IMR-90 (cell line): ENCODE results near the gene FADS6. TPM values are rescaled to one million over a fixed set of nuclear protein-coding genes. Genes with fewer than 3 reads are reported as not detected.
A peak's percentile ranks its signal among the peaks of the same experiment; 100 is the strongest.

Source experiments
- ATAC-seq: fragments of 200-7000 bp; cut with Tn5 transposase; 2 replicates; pipeline ENCODE4 v1.9.1; 2020; ENCODE audit warnings: low read depth, mild to moderate bottlenecking, moderate library complexity
- BruUV-seq: library from RNA; stranded (reverse); fragments of 400-500 nt; replicated peaks from 2 replicates; lab custom pipeline; 2021; lab: Mats Ljungman, UMichigan
- CTCF ChIA-PET: fragments of 300-600 bp; formaldehyde crosslinking; extraction: SDS; loops from one replicate; lab custom pipeline; 2021; ENCODE audit warnings: antibody characterized with exemption; lab: Yijun Ruan, JAX
- POLR2A ChIA-PET: fragments of 300-600 bp; sonication (Branson Sonifier 250); formaldehyde crosslinking; loops from one replicate; lab custom pipeline; 2022; ENCODE audit warnings: antibody characterized with exemption; ENCODE audit not compliant: unreplicated experiment; lab: Charles Lee
- DNase-seq: peaks from one replicate; pipeline ENCODE4 v3.0.0; 2013
- H2AFZ ChIP-seq: replicated peaks from 2 replicates; pipeline ENCODE3; 2013; ENCODE audit warnings: low read length, mild to moderate bottlenecking; ENCODE audit not compliant: poor library complexity
- H2AK5ac ChIP-seq: 2 replicates; pipeline ENCODE4 v1.6.1; 2013; ENCODE audit warnings: low read depth, low read length, inconsistent platforms
- H2AK9ac ChIP-seq: replicated peaks from 2 replicates; pipeline ENCODE3; 2013; ENCODE audit warnings: mild to moderate bottlenecking, low read depth, low read length, moderate library complexity; ENCODE audit not compliant: poor library complexity
- H2BK120ac ChIP-seq: 2 replicates; pipeline ENCODE4 v1.6.1; 2013; ENCODE audit warnings: low read depth, low read length, inconsistent platforms
- H2BK15ac ChIP-seq: 3 replicates; pipeline ENCODE4 v1.6.1; 2013; ENCODE audit warnings: low read depth, low read length, inconsistent platforms
- H2BK20ac ChIP-seq: 2 replicates; pipeline ENCODE4 v1.6.1; 2013; ENCODE audit warnings: low read depth, mild to moderate bottlenecking, inconsistent platforms, low read length, moderate library complexity
- H2BK5ac ChIP-seq: 2 replicates; pipeline ENCODE4 v1.6.1; 2013; ENCODE audit warnings: mild to moderate bottlenecking, low read depth, low read length, inconsistent platforms; ENCODE audit not compliant: poor library complexity, severe bottlenecking
- H3K14ac ChIP-seq: replicated peaks from 2 replicates; pipeline ENCODE4 v1.6.1; 2013; ENCODE audit warnings: low read depth, low read length, inconsistent platforms
- H3K18ac ChIP-seq: 2 replicates; pipeline ENCODE4 v1.6.1; 2013; ENCODE audit warnings: low read depth, low read length, control low read depth
- H3K23ac ChIP-seq: 2 replicates; pipeline ENCODE4 v1.6.1; 2013; ENCODE audit warnings: low read depth, low read length, inconsistent platforms
- H3K27ac ChIP-seq: 2 replicates; pipeline ENCODE4 v1.5.1; 2013; ENCODE audit warnings: mild to moderate bottlenecking, control low read depth, low read length; ENCODE audit not compliant: insufficient read depth
- H3K27me3 ChIP-seq: 2 replicates; pipeline ENCODE4 v1.6.1; 2013; ENCODE audit warnings: low read length; ENCODE audit not compliant: control insufficient read depth, insufficient read depth
- H3K36me3 ChIP-seq: 2 replicates; pipeline ENCODE4 v1.6.1; 2013; ENCODE audit warnings: low read length, mixed read lengths; ENCODE audit not compliant: control insufficient read depth, insufficient read depth
- H3K4ac ChIP-seq: 2 replicates; pipeline ENCODE4 v1.6.1; 2013; ENCODE audit warnings: low read depth, low read length, inconsistent platforms
- H3K4me1 ChIP-seq: 2 replicates; pipeline ENCODE4 v1.6.1; 2013; ENCODE audit warnings: low read length, mixed read lengths; ENCODE audit not compliant: control insufficient read depth, insufficient read depth
- H3K4me2 ChIP-seq: 2 replicates; pipeline ENCODE4 v1.6.1; 2013; ENCODE audit warnings: low read depth, mild to moderate bottlenecking, control low read depth, low read length, moderate library complexity
- H3K4me3 ChIP-seq: 2 replicates; pipeline ENCODE4 v1.5.1; 2013; ENCODE audit warnings: low read depth, mild to moderate bottlenecking, control low read depth, low read length, moderate library complexity; ENCODE audit not compliant: insufficient read depth
- H3K56ac ChIP-seq: 2 replicates; pipeline ENCODE4 v1.6.1; 2013; ENCODE audit warnings: low read length, inconsistent platforms; ENCODE audit not compliant: insufficient read depth; ENCODE audit errors: extremely low read depth
- H3K79me1 ChIP-seq, 2 experiments: 2 replicates each; pipeline ENCODE4 v1.6.1; 2013; ENCODE audit warnings: low read length in 2 of 2, inconsistent platforms in 1 of 2, low read depth in 1 of 2
- H3K9ac ChIP-seq: 2 replicates; pipeline ENCODE4 v1.6.1; 2013; ENCODE audit warnings: low read depth, low read length, control low read depth
- H3K9me1 ChIP-seq: 2 replicates; pipeline ENCODE4 v1.6.1; 2013; ENCODE audit warnings: low read length, inconsistent platforms; ENCODE audit not compliant: insufficient read depth
- H3K9me3 ChIP-seq: 2 replicates; pipeline ENCODE4 v1.6.1; 2013; ENCODE audit warnings: low read length; ENCODE audit not compliant: control insufficient read depth, insufficient read depth
- H4K20me1 ChIP-seq: 2 replicates; pipeline ENCODE4 v1.6.1; 2013; ENCODE audit warnings: low read length, inconsistent platforms; ENCODE audit not compliant: insufficient read depth
- H4K5ac ChIP-seq: 2 replicates; pipeline ENCODE4 v1.6.1; 2013; ENCODE audit warnings: mild to moderate bottlenecking, low read depth, low read length, control low read depth
- H4K8ac ChIP-seq, 2 experiments: 2 replicates each; pipeline ENCODE4 v1.6.1; 2013; ENCODE audit warnings: low read depth in 2 of 2, low read length in 2 of 2, control low read depth in 1 of 2, inconsistent platforms in 1 of 2
- H4K91ac ChIP-seq: 2 replicates; pipeline ENCODE4 v1.6.1; 2013; ENCODE audit warnings: low read depth, low read length, inconsistent platforms; ENCODE audit not compliant: insufficient read depth
- CEBPB ChIP-seq: IDR thresholded peaks from 2 replicates; pipeline ENCODE4 v1.6.1; 2012; ENCODE audit warnings: low read depth, low read length, improper control_type of control experiment
- CHD1 ChIP-seq: IDR thresholded peaks from 2 replicates; pipeline ENCODE4 v1.6.1; 2012; ENCODE audit warnings: low read depth, low read length, improper control_type of control experiment
- FOS ChIP-seq: fragments of 150-350 bp; IDR thresholded peaks from 2 replicates; pipeline ENCODE4 v1.6.1; 2016; ENCODE audit warnings: low read depth, low read length
- MAFK ChIP-seq: IDR thresholded peaks from 2 replicates; pipeline ENCODE4 v1.6.1; 2012; ENCODE audit warnings: low read depth, low read length, improper control_type of control experiment
- MAZ ChIP-seq: IDR thresholded peaks from 2 replicates; pipeline ENCODE4 v1.6.1; 2012; ENCODE audit warnings: low read depth, mild to moderate bottlenecking, low read length, improper control_type of control experiment, moderate library complexity, borderline replicate concordance
- MXI1 ChIP-seq: IDR thresholded peaks from 2 replicates; pipeline ENCODE4 v1.6.1; 2012; ENCODE audit warnings: low read depth, mild to moderate bottlenecking, low read length, moderate library complexity, borderline replicate concordance
- POLR2A ChIP-seq: IDR thresholded peaks from 2 replicates; pipeline ENCODE4 v1.6.1; 2012; ENCODE audit warnings: mild to moderate bottlenecking, low read depth, low read length
- RAD21 ChIP-seq: IDR thresholded peaks from 2 replicates; pipeline ENCODE4 v1.6.1; 2012; ENCODE audit warnings: low read length, improper control_type of control experiment
- WGBS, 2 experiments: methylation state at CpG; one replicate each; pipeline versions ENCODE4 v1.1.5 to v1.1.7; 2013; ENCODE audit warnings: missing lambda C conversion rate in 2 of 2; ENCODE audit not compliant: insufficient read length in 1 of 2; ENCODE audit errors: extremely low coverage in 2 of 2; 5-methylcytosine and 5-hydroxymethylcytosine counted together
- dilution Hi-C: fragments of 300-500 bp; cut with HindIII; formaldehyde crosslinking; loops from one replicate; pipeline ENCODE4 v1.14.3; 2018; ENCODE audit warnings: low sequenced_read_pairs; ENCODE audit not compliant: unreplicated experiment
- in situ Hi-C: fragments of 300-500 bp; cut with MboI; formaldehyde crosslinking; loops from 3 replicates; pipeline ENCODE4 v1.14.3; 2019; ENCODE audit warnings: low sequenced_read_pairs, inconsistent platforms, mixed read lengths
- intact Hi-C: fragments of 100-400 bp; cut with micrococcal nuclease; formaldehyde crosslinking; loops from 2 replicates; pipeline ENCODE4 v1.10.0; 2022
- polyA plus RNA-seq, 3 experiments: library from polyadenylated mRNA; depleted of rRNA; stranded (reverse); fragments of >200 nt; gene quantifications; 2 replicates each; pipeline ENCODE4 v1.2.3, GENCODE V29; 2012; ENCODE audit warnings: low replicate concordance in 1 of 3
- total RNA-seq: library from RNA; depleted of rRNA; stranded (reverse); fragments of >200 nt; gene quantifications from 2 replicates; pipeline ENCODE4 v1.2.3, GENCODE V29; 2012
- TF ChIP-seq, protein P1 (sequence below): fragments of 150-350 bp; IDR thresholded peaks from 2 replicates; pipeline ENCODE4 v1.6.1; 2017; ENCODE audit warnings: mild to moderate bottlenecking, antibody characterized with exemption, low read length, low read depth
- TF ChIP-seq, protein P2 (sequence below): fragments of 150-350 bp; IDR thresholded peaks from 2 replicates; pipeline ENCODE4 v1.6.1; 2016; ENCODE audit warnings: low read depth, mild to moderate bottlenecking, low read length, moderate library complexity, borderline replicate concordance

The FADS6 gene
- total and polyA plus RNA-seq, 2 of the 4 experiments (the other 2 are of a cell fraction): not detected

DNA sequence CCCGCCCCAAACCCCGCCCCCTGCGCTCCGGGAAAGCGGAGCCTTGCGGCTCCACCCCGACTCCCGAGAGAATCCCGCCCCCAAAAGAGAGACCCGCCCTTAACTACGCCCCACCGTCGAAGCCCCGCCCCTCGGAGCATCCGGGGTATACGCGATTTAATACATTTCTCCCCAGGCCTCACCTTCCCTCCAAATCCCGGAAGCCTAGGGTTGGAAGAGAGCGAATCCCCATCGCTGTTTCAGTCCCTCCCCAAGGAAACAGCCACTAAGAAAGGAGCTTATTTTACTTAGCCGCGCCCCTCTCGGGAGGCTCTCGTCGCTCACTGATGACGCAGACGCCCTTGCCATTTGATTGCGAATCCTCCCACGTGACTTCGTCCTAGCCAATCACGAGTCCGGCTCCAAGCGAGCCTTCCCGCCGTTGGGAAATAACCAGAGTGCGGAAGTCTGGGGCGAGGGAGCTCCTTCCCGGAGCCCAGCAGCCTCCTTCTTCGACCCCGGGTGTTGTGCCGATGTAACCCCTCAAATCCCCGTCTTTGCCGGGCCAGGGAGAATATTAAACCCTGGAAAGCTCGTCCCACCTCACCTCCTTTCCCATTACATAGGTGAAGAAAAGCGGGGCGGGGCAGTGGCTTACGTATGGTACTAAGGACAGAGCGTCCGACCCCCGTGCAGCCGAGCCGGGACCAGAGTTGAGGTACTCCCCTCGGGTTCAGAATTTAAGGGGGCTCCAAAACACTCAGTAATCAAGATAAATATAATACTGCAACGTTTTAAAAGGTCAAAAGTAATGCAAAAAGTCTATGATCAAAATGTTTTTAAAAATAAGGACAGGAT, 20.2 kb downstream of the FADS6 start:
- CTCF ChIA-PET: interaction anchor here (1.0 to 1.2 kb wide), 4 partner anchors 11 to 128 kb away, joined by 3 to 5 read pairs (median 4); no protein-coding TSS in a partner anchor
- dilution Hi-C loops: no loop called here
- WGBS, 2 experiments: 0% methylated on average over 15 of the region's 55 CpGs; no CpG with 5 or more reads in 1 of the 2 experiments

More for the DNA sequence above, 20.2 kb downstream of the FADS6 start:
- peak overlapping the region; percentile 84 for H2AK9ac ChIP-seq
- peak overlapping the region; percentile 91 for H3K4ac ChIP-seq
- H2BK120ac ChIP-seq: no peak overlapping the region
- no peak overlapping the region for H2BK20ac ChIP-seq
- H3K9me3 ChIP-seq: no peaks in the 10 kb centered on the region
- ATAC-seq: peak; percentile 94
- 0 out of 2 replicates have a peak, but pooled peaks cover 3% of the 10 kb centered on the region for H4K20me1 ChIP-seq
- H3K4me2 ChIP-seq: peak overlapping the region; percentile 68
- H3K36me3 ChIP-seq: peaks cover 1% of the 10 kb centered on the region; the same call in 1 of the 2 replicates
- in situ Hi-C loops: loop anchor here (25.0 kb wide), 1 partner anchor 661 kb away; the partner anchor contains the start of genes RPL38 and TTYH2
- peak overlapping the region; percentile 82 for H3K27ac ChIP-seq
- H2AFZ ChIP-seq: peak overlapping the region; percentile 95
- peaks cover 17 to 35% of the 10 kb centered on the region in 2 experiments; a peak in 3 of 4 replicates for H3K79me1 ChIP-seq
- peak overlapping the region; percentile 73 for H3K4me3 ChIP-seq
- H2BK15ac ChIP-seq: no peak overlapping the region
- H2AK5ac ChIP-seq: 0 out of 2 replicates have a peak overlapping the region, but pooled peaks have one; percentile 16
- peak overlapping the region; percentile 88 for H4K5ac ChIP-seq
- H4K91ac ChIP-seq: peak overlapping the region; percentile 80
- H3K4me1 ChIP-seq: peaks cover 11% of the 10 kb centered on the region
- peak overlapping the region; percentile 93 for H3K14ac ChIP-seq
- intact Hi-C loops: no loop called here
- POLR2A ChIA-PET: interaction anchor here (0.8 to 1.2 kb wide), 5 partner anchors 9 to 162 kb away, joined by 3 to 5 read pairs (median 3); no protein-coding TSS in a partner anchor
- peaks cover 16% of the 10 kb centered on the region for H3K9me1 ChIP-seq
- peak overlapping the region; percentile 92 for H3K23ac ChIP-seq
- peak overlapping the region; percentile 73 for H2BK5ac ChIP-seq
- TF ChIP-seq, protein P1, sequence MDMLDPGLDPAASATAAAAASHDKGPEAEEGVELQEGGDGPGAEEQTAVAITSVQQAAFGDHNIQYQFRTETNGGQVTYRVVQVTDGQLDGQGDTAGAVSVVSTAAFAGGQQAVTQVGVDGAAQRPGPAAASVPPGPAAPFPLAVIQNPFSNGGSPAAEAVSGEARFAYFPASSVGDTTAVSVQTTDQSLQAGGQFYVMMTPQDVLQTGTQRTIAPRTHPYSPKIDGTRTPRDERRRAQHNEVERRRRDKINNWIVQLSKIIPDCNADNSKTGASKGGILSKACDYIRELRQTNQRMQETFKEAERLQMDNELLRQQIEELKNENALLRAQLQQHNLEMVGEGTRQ: peak; percentile 99
- TF ChIP-seq RAD21 (no peak), MXI1 (no peak), MAFK (no peak), FOS (peak; percentile 59; the same call in 1 of the 2 replicates), POLR2A (peak; percentile 97), MAZ (peak; percentile 86; the same call in 1 of the 2 replicates), CHD1 (no peak), CEBPB (peak; percentile 95)
- TF ChIP-seq, protein P2, sequence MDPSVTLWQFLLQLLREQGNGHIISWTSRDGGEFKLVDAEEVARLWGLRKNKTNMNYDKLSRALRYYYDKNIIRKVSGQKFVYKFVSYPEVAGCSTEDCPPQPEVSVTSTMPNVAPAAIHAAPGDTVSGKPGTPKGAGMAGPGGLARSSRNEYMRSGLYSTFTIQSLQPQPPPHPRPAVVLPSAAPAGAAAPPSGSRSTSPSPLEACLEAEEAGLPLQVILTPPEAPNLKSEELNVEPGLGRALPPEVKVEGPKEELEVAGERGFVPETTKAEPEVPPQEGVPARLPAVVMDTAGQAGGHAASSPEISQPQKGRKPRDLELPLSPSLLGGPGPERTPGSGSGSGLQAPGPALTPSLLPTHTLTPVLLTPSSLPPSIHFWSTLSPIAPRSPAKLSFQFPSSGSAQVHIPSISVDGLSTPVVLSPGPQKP: no peak
- peak overlapping the region; percentile 64 to 97 for H4K8ac ChIP-seq
- peak overlapping the region; percentile 84 for H3K56ac ChIP-seq
- no TSS peak for BruUV-seq
- peak overlapping the region; percentile 34; the same call in 1 of the 2 replicates for H3K18ac ChIP-seq
- peak; percentile 100 for DNase-seq
- H3K9ac ChIP-seq: peak overlapping the region; percentile 86
- H3K27me3 ChIP-seq: peaks cover 5% of the 10 kb centered on the region; the same call in 1 of the 2 replicates
